HG03575 (cell line): ENCODE measurements around the gene HOXA5.

ENCODE experiments used
- ATAC-seq: cut with Tn5 transposase; IDR thresholded peaks from one replicate; pipeline ENCODE4 v1.9.1; 2021; ENCODE audit not compliant: unreplicated experiment, insufficient number of reproducible peaks, low FRiP score; ENCODE audit errors: extremely low read depth

Gene HOXA5

DNA sequence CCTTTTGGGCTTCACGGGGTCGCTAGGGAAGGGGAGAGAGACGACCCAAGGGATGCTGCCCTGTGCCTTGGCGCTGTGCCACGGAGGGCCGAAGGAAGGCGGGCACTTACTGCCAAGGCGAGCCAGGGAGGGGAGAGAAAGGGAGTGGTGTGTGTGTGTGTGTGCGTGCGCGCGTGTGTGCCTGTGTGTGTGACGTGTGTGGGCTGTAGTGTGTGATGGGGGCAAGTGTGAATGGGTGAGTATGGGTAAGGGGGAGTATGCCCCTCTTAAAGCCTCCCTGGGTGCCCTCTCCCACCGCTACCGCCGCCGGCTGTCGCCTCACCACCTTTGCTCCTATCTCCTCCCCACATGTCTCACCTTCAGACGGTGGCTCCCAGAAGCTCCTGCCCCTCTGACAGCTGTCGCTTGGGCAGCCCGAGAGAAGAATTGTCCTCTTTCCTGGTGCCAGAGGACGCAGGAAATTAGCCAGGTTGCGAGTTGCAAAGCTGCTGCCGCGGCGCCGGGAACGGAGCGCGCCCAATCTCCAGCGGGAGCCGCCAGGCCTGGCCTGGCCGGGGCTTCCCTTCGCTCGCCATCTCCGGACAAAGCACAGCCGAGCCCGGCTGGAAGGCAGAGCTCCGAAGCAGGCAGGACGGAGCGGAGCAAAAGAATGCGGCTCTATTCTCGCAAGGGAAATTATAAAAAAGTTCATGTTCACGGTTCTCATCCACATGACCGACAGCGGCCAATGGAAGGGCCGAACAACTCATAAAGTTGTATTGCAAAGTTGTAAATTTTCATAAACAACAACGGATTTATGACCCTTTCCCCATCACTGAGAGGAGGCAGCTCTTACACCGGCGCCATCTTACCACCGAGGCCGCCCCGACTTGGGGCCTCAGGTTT is 8.7 kb upstream of the HOXA5 start, which contains the start of gene HOXA3:
TSS of gene HOXA3 (minus strand) at position 653 of the 885 bp plus-strand sequence. CDS start 41,943 bp downstream, outside the sequence.
- ATAC-seq = no peak

DNA sequence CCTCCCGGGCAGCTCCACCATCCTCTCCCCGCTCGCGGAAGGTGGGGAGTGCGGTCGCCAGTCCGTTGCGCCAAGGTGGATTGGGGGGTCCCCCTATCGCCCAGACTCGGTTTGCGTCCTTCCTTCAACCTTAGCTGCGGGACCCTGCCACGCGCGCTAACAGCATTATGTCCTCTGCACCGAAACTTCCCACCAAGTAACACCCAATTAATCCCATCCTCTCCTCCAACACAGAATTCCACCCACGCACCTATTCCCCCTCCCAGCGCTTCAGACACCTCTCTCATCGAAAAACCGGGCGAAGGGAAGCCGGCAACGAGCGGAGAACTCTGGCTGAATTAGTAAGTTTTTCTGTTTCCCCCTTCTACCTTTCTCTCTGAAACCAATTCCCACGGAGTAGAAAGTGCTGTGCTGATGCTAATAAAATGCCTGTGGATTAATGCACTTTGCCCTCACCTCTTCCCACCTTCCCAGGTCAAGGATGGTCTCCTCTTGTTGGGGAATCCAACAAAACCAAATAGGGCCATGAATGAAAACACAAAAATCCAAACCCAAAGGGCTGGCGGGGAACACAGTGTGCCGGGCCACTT is 8.0 kb upstream of the HOXA5 start:
- no peak for ATAC-seq

DNA sequence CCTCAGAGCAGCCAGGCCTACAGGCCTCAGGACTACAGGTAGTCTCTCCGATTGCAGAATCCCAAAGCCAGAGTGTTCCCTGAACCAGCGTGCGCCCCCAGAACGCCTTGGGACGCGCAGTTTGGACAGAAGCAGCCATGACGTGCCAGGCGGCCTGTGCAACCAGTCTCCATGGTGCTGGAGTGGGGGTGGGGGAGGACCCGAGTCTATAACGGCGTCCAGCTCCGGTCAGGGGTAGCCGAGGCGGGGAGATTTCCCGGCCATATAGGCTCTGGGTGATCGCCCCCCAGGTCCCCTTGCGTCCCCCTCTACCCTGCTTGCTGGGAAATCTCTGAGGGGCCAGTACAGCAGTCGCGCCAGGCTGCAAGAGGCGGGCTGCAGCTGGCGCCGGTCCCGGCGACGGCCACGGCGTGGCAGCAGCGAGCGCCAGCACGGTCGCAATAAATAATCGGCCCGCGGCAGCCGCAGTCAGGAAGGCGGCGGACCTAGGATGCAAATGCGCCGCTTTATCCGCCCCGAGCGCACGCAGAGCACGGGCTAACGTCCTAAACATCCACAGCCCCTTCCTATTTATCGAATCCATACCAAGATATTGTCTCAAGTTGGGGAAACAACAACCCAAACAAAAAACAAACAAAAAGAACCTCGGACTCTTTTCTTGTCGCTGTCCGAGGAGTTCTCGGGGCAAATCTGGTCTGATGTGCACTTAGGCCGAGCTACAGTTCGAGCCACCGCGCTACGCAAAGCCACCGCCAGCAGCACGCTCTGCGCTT is 7.3 kb upstream of the HOXA5 start:
- no peak for ATAC-seq

DNA sequence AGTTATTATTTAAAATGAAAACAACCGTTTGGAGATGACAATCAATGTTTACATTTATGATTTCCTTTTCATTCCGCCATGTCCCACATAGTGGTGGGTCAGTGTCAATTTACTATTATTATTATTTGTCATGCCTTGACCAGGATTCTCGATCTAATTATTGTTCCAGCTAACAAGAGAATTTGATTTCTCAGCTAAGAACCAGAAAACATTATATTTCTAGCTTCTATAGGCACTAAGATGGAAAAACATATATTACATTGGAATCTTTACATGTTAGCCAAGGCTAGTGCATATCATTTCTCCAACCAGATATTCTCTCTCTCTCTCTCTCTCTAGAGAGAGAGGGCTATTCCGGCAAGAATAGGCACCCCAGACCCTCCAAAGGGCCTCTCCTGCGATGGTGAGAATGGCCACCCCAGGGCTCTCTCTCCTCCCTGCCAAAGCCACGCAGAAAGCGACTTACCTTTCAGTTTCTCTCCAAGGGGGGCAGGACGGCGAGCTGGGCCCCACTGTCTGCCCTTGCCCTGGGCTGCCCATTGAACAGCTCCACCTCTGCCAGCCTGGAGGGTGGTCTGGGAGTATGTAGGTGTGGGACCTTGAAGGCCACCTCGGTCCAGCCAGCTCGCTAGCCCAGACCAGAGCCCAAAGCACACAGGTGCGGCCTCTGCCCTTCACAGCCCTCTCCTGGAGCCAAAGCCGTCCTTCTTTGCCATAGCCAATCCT is 6.5 kb upstream of the HOXA5 start:
- no peak for ATAC-seq

DNA sequence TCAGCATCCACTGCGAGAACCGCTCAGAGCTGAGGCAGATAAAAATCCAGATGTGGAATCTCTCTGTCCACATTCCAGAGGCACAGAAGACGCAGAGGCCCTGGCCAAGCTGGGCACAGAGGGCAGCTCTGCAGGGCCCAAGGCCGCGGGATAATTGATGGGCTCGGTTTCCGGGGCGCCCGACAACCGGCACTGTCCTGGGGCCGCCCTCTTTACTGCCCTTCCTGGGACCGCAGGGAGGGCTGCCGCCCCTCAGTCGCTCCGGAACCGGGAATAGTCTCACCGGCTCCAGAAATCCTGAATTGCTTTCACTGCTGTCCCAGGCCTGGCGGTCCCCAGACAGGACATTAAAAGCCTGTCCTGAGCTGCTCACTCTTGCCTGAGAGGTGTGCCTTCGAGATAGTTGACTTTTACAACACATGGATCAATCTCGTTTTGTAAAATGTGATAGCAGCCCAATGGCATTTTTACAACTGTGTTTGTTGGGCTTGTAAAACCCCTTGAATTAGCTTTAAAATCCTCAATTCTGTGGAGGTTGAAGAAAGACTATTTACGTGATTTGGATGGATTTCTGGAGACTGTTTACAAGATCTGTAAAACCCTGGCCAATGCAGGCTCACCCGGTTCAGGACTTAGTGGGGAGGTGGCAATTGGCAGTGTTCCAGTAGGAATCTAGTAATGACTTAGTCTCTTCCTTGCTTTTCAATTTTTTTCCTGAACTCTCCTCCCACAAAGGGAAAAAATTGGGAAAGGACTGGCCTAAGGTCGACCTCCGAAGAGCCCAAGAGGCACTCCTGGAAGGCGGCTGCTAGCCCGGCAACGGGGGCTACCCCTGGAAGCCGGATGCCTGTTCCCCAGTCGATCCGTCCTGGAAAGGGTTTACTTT is 5.5 kb upstream of the HOXA5 start:
- no peak for ATAC-seq

DNA sequence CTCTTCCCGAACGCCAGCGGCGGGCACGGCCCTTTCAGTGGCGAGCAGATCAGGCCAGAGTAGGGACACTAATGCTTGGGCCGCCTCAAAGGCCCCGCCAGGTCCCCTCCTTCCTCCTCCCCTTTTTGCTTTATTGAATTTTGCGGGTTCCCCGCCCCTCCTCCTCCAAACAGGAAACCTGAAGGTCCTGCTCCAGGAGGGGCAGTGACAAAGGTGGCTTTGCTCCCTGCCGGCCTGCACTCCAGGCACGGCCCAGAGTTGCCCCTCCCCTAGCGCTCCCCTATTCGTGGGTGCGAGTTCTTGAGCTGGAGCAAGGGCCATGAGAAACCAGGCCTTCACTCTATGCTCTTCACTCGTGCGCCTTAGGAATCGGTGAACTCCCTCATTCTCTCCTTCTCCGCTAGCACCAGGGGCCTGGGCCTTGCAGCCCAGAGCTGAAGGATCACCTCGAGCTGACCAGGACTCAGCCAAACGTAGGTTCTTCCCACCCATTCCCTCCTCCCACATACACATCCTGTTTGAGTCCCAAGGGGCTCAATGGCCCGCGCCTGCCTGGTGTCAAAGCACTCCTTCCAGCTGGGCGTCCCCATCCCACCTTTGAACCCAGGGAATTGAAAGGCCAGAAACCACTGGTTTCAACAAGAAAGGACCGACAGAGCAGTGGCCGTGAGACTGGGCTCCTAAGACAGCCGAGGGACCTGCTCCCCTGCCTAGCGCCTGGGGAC is 4.7 kb upstream of the HOXA5 start:
- no peak for ATAC-seq

DNA sequence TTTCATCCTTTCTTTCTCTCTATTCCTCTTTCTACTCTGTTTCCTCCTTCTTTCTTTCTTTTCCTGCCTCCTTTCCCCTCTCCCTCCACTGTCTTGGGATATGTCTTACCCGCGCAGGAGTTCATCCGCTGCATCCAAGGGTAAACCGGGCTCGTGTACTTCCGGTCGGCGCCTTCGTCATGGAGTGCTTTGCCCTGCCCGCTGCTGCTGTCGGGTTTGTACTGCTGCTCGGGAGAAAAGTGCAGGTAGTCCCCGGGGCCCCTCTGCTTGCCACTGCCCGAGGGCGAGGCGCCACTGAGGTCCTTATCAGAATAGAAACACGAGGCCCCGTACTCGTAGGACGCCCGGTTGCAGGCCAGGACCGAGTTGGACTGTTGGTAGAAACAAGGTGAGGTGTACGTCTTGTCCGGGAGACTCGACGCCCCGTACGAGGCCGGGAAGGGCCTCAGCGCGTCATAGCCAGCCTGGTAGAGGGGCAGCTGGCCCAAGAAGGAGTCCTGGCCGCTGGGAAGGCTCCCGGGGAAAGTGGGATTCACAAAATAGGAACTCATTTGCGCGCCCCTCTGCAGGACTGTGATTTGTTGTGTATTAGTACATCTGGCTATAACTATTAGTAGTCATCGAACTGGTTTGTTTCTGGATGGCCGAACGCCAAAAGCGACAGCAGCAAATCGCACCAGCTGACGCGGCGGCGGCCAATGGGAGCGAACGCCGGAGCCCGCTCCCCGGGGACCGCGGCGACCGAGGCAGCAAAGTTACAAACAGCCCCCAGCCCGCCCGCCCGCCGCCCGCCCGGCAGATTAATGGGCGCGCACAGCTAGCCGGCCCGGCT is 3.9 kb upstream of the HOXA5 start, which contains the start of gene HOXA6:
TSS of gene HOXA6 (minus strand) at position 576 of the 832 bp plus-strand sequence. CDS start at position 551, 25 bp downstream.
- ATAC-seq = no peak

DNA sequence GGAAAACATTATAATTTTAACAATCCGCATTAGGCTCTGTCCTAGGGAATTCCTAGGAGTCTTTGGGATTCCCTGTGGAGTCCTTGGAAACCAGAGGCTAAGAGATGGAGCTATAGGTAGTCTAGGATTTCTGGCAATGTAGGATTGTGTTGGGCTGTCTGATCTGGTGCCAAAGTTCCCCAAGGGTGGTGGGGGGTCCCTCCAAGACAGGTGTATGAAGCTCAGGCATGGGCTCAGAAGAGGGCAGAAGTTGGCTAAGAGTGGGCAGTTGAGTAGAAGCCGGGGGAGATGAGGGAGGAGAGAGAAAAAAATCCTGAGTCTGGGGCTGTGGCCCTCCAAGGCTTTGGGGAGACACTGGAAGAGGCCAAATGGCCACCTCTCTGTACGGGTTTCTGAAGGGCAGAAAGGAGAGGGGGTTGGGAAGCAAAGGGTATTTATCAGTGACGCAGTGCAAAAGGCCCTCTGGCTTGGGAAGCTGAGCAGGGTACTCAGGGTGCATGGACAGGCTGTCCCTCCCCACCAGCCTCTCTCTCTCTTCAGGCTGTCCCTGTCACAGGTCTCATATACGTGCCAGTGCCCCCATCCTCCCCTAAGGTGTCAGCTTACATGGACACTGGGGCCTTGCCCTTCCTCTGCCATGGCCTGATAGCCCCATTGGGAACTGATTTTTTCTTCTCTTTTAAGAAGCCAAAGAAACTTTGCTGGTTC is 3.2 kb upstream of the HOXA5 start:
- no peak for ATAC-seq

DNA sequence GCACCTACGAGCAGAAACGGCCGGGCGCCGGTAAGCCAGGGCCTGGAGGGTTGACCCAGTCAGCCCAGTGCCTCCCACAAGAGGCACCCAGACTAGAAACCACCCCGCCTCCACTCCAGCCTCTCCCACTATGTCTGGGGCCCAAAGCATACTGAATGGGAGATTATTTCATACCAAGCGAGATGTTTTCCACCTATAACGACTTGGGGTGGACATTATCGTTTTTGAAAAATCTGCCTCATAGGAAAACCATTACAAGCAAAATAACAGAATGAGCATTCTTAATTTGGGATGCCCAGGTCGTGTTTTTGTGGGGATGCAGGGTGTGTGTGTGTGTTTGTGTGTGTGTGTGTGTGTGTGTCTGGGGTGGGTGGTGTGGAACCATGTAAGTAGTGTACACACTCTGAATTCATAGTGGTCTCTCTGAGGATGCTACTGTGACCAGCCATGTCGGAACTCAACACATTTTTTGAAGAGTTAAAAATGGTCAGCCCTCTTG is 2.5 kb upstream of the HOXA5 start:
- ATAC-seq = no peak

DNA sequence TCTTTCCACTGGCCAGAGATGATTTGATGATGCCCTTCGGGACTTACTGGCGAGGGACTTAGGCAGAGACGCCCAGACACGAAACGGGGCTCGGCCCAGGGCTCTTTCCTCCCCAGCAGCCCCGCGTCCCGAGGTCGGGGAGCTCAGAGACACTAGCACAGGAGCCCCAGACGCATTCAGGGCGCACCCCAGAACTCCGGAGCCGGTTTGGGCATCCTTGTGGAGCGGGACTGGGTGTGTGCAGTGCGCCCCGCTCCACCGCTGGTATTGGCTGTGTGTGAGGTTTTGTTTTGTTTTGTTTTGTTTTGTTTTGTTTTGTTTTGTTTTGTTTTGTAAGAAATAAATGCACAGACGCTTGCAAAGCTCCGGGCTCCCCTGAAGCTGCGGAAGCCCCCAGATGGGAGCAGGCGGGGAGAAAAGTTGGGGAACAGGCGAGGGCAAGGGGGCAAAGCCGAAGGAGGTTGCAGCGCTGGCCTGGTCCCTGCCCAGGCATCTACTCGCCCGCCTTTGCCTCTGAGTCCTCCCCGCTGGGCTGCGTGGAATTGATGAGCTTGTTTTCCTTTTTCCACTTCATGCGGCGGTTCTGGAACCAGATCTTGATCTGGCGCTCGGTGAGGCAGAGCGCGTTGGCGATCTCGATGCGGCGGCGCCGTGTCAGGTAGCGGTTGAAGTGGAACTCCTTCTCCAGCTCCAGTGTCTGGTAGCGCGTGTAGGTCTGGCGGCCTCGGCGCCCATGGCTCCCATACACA is 1.9 kb upstream of the HOXA5 start:
- ATAC-seq = no peak

DNA sequence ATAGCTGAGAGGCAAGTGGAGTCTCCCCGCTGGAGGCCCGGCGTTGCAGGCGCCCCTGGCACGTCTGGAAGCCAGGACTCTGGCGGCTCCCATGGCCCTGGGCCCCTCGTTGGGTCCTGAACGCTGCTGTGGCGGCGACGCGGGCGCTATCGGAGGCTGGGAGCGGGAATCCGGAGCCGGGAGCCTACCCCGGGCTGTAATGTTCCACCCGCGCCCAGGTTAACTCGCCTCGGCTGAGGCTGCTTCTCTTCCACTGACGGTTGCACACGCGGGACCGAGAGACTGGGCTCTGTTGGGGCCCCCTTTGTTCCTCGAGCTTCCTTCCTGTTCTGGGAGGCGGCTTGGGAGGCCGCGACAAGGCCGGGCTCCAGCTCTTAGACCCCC is 1.3 kb upstream of the HOXA5 start:
- ATAC-seq = no peak

DNA sequence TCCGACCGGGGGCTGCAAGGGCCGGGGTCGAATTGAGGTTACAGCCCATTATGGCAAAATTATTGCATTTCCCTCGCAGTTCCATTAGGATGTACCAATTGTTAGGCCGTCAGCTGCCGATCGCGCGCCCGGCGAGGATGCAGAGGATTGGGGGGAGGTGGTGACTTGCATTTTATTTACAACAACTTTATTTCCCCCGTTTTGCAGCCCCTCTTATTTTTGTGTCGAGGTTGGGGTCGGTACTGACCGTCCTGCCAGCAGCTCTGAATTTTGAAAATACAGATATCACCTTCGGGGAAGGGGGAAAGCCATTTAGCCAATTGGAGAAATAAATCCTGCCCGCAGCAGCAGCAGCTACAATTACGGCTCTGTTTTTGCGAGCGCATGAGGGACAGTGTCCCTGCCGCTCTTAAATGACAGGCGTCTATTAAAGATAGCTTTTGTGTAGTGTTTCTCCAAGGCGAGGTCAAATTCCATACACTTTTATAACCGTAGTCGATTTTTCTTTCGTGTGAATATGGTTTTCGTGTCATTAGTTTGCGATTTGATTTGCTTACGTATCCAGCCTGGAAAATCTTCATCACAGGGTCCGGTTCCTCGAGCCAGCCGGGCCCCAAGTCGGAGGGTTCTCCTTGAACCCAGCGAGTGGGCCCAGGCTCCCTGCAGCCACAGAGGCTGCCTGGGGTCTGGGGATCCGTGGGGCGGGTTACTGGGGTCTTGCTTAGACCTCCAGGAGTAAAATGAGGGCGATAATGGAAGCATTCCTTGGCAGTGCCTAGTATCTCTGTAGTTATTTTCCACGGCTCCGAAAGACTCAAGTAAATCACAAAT is 684 bp upstream of the HOXA5 start:
- no peak for ATAC-seq

DNA sequence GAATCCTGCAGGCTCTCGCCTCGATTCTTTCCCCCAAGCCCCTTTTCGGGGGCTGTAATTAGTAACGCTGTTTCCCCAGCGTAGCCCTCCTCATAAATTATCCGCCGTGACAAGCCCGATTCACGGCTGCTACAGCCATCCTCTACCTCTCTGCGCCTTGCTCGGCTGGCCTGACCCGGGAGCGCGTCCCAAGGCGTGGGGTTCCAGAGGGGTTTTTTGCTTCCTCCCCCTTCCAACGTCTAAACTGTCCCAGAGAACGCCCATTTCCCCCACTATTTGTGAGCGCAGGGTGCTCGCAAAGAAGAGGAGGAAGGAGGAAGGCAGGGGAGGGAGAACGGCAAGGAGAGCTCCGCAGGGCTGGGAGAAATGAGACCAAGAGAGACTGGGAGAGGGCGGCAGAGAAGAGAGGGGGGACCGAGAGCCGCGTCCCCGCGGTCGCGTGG is 880 bp downstream of the HOXA5 start:
- ATAC-seq = no peak

DNA sequence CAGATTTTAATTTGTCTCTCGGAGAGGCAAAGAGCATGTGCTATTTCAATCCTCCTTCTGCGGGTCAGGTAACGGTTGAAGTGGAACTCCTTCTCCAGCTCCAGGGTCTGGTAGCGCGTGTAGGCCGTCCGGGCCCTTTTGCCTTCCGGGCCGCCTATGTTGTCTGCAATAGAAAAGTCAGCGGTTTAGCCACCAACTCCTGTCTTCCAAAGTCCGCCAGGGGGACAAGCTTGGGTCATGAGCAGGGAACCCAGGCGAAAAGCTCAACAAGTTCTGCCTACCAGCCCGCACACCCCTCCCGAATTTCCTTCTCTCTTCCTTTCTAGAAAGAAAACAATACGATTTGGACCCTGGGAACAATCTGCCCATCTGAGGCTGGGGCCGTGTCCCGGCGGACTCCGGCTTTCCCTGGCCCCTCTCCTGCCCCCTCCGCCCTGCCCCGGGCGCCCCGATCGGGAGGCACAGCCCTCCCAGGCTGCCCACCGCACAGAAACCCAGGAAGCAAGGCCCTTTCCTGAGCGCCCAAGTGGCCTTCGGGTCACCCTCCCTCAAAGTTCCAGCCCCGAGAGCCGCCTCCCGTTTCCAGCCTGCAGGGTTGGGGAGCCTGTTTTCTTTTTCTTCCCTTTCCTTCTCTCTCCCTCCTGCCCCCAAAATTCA is 1.4 kb downstream of the HOXA5 start:
- ATAC-seq = no peak
